Fibroblast of the conjunctiva (primary cell): ENCODE measurements around the gene PCDHGB4.
"Not testable (repeated sequence)": the region's sequence is repeated elsewhere in the genome, so short reads cannot be mapped to it uniquely, and the experiment has no call there.

Experiments
- DNase-seq: peaks from one replicate; pipeline ENCODE4 v3.0.0-alpha.2; 2010; ENCODE audit warnings: low read depth

The PCDHGB4 gene

DNA sequence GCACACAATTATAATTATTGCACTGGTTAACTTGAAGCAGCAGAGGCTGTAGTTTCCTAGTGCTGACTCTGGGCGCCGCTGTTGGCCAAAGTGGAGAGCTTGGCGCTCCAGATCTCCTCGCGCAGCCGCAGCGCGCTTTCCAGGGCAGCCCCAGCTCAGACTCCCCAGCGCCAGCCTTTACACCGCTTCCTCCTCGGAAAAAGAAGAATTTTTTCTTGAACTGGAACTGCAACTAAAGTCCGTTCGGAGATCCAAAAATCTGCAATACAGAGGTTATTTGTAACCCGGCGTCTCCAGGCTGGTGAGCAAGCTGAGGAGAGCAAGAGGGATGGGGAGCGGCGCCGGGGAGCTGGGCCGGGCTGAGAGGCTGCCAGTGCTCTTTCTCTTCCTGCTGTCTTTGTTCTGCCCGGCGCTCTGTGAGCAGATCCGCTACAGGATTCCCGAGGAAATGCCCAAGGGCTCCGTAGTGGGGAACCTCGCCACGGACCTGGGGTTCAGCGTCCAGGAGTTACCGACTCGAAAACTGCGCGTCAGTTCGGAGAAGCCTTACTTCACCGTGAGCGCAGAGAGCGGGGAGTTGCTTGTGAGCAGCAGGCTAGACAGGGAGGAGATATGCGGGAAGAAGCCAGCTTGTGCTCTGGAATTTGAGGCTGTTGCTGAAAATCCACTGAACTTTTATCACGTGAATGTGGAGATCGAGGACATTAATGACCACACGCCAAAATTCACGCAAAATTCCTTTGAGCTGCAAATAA is at the start of gene PCDHGB4:
PCDHGB4 (plus strand) TSS at position 142 of the 755 bp plus-strand sequence; CDS start at position 329, 187 bp downstream.
- DNase-seq, result not testable (repeated sequence)

- DNase-seq, result peak; percentile 23
Measured at GRCh38 chr5:141338538-141339306, 48.8 kb upstream of the PCDHGB4 start, which contains the start of gene PCDHGA2. Gene PCDHGA2 (plus strand): TSS chr5:141338760.

- not testable (repeated sequence) for DNase-seq
Measured at GRCh38 chr5:141340781-141341354, 46.6 kb upstream of the PCDHGB4 start.

- no peak for DNase-seq
Measured at GRCh38 chr5:141342773-141343172, 44.7 kb upstream of the PCDHGB4 start.

DNA sequence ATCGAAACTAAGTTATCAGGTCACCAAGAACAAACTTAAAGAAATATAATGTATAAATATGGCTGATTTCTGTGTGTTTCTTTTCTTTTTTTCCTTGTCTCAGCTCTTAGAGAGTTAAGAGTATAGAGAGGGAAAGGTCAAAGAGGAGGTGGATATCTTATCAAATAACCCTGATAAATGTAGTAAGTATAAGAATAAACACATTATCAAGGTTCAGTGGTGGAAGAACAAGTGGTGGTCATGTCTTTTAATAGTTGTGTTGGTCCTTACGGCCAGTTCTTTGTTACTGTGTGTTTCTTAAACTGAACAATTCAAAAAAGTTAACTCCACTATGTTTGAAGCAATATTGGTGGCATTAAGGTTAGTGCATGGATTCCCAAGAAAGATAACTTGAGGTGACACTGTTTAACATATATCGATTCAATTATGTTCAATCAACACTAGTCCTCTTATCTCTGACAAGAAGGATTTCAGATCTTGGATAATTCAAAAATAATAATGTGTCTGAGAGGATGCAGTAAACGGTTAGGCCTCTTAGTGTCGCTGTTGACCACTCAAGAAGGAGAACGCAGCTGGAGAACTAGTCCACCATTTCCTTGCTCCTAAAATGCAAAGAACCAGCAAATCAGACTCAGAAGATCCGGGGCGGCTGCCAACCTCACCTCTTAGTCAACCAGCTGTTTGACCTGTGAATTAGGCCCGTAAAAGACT is 44.1 kb upstream of the PCDHGB4 start, which contains the start of gene PCDHGA3:
PCDHGA3 (plus strand) TSS at position 588 of the 711 bp plus-strand sequence. CDS start 205 bp downstream, outside the sequence.
- peak; percentile 38 for DNase-seq

GRCh38 chr5:141343953-141344463 is 43.5 kb upstream of the PCDHGB4 start:
- no peak for DNase-seq

DNA sequence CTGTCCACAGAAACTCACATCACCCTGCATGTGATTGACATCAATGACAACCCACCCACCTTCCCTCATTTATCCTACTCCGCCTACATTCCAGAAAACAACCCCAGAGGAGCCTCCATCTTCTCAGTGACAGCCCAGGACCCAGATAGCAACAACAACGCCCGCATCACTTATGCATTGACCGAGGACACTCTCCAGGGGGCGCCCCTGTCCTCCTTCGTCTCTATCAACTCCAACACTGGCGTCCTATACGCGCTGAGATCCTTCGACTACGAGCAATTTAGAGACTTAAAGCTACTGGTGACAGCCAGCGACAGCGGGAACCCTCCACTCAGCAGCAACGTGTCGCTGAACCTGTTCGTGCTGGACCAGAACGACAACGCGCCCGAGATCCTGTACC is 42.2 kb upstream of the PCDHGB4 start:
- no peak for DNase-seq

GRCh38 chr5:141346017-141346416 is 41.5 kb upstream of the PCDHGB4 start:
- DNase-seq, result not testable (repeated sequence)

- no peak for DNase-seq
Measured at GRCh38 chr5:141349917-141350619, 37.4 kb upstream of the PCDHGB4 start, which contains the start of gene PCDHGB1. Gene PCDHGB1 (plus strand): TSS chr5:141350099. CDS start chr5:141350261, 162 bp downstream.

DNA sequence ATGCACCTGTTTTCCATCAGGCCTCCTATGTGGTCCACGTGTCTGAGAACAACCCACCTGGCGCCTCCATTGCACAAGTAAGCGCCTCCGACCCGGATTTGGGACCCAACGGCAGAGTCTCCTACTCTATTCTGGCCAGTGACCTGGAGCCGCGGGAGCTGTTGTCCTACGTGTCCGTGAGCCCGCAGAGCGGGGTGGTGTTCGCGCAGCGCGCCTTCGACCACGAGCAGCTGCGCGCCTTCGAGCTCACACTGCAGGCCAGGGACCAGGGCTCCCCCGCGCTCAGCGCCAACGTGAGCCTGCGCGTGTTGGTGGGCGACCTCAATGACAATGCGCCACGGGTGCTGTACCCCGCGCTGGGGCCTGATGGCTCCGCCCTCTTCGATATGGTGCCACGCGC is 35.9 kb upstream of the PCDHGB4 start:
- no peak for DNase-seq

DNA sequence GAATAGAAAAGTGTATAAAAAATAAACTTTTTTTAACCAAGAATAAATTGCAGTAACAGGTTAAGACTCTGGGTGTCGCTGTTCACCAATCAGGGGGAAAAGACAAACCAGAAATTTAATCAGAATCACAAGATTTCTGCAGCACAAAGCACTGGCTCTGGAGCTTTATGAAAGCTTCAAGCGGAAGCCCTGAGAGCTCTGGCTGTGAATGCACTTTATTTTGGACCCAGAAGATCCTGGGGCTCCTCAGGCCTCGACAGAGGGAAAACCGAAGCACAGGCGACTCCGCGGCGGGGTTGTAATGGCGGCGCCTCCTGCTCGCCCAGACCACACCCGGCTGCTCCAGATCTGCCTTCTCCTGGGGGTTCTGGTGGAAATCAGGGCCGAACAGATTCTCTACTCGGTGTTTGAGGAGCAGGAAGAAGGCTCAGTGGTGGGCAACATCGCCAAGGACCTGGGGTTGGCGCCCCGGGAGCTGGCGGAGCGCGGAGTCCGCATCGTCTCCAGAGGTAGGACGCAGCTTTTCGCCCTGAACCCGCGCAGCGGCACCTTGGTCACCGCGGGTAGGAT is 32.5 kb upstream of the PCDHGB4 start, which contains the start of gene PCDHGA4:
PCDHGA4 (plus strand) TSS at position 122 of the 570 bp plus-strand sequence; CDS start at position 209, 87 bp downstream.
- no peak for DNase-seq

DNA sequence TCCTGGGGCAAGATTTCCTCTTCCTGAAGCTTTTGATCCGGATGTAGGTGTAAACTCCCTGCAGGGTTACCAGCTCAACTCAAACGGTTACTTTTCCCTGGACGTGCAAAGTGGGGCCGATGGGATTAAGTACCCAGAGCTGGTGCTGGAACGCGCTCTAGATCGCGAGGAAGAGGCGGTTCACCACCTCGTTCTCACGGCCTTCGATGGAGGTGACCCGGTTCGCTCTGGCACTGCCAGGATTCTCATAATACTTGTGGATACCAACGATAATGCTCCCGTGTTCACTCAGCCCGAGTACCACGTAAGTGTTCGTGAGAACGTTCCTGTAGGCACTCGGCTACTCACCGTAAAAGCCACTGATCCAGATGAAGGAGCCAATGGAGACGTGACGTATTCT is 31.9 kb upstream of the PCDHGB4 start:
- no peak for DNase-seq

- no peak for DNase-seq
Measured at GRCh38 chr5:141356133-141356532, 31.4 kb upstream of the PCDHGB4 start.

- DNase-seq, result no peak
Measured at GRCh38 chr5:141356950-141357349, 30.5 kb upstream of the PCDHGB4 start.

GRCh38 chr5:141359790-141360426 is 27.6 kb upstream of the PCDHGB4 start, which contains the start of gene PCDHGB2:
Gene PCDHGB2 (plus strand): TSS chr5:141359994. CDS start chr5:141360136, 142 bp downstream.
- DNase-seq, result no peak

- no peak for DNase-seq
Measured at GRCh38 chr5:141360685-141361084, 26.8 kb upstream of the PCDHGB4 start.

DNA sequence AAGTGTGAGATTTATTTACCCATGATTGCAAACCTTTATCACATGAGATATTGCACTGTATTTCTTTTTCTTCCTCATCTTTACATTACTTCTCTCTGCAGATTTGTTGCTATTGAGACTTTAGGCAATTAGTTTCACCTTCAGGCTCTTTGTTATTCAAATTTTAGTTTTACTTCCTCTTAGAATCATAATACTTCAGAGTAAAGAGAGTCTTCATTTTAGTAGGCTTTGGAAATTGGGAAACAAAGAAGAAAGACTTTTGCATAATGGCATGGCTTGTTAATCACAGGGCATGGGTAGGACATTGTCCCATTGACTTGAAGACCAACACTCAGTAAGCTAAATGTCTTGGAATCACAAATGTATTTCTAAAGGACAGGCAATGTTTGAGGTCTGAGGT is 24.8 kb upstream of the PCDHGB4 start:
- DNase-seq, result no peak

DNA sequence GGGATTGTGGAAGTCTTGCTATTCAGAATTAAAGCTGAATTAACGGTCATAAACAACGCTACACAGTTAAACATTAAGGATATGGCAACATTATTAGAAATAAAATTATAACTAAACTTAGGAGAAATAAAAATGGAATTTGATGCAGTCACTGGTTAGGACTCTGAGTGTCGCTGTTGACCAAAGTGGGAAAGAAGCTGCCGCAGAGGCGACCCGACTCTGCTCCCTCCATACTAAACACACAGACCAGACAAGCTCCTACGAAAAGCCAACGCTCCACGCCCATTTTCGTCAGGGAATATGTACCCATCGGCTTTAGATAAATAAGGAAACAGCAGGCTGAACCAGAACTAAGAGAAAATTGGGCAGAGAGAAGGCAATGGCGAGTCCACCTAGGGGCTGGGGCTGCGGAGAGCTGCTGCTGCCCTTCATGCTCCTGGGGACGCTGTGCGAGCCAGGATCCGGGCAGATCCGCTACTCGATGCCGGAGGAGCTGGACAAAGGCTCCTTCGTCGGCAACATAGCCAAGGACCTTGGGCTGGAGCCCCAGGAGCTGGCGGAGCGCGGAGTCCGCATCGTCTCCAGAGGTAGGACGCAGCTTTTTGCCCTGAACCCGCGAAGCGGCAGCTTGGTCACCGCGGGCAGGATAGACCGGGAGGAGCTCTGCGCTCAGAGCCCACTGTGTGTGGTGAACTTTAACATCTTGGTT is 23.4 kb upstream of the PCDHGB4 start, which contains the start of gene PCDHGA5:
PCDHGA5 (plus strand) TSS at position 211 of the 709 bp plus-strand sequence; CDS start at position 380, 169 bp downstream.
- no peak for DNase-seq
